Measurements from ENCODE around the gene HADHA.
"Not testable (repeated sequence)": the region's sequence is repeated elsewhere in the genome, so short reads cannot be mapped to it uniquely, and the experiment has no call there.

Gene HADHA

GRCh38 chr2:26174691-26175465 is 69.6 kb downstream of the HADHA start:
- no peak for DNase-seq (ENCODE audit: low read depth in 2 of 2)

DNA sequence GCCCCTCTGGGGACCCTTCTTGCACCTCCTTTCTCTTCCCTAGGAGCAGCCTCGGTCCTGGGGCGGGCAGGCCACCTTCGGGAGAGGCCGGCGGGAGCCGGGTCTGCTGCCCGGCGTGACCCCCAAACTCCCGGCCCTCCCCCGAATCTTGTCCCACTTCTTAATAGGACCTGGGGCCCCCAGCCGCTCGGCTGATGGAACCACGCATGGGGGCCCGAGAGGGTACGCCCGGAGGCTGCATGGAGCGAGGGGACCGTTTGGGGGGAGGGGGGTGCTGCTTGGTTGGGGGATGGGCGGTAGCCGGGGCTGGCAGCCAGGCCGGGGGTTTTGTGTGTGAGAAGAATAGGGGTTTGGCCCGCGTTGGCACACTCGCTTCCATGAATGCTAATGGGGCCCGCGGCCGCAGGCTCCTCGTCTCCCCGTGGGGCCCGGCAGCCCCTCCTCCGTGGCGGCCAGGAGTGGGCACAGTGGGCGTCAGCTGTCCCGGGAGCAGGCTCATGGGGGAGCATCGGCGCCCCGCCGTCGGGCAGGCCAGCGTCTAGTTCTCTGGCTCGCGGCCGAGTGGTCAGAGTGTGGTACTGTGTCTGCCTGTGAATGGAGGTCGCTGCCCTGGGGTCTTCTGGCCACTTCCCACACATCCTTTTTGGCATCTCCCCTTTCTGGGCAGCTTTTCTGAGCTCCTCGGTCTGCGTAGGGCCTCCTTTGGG is 70.5 kb downstream of the HADHA start:
- no peak for DNase-seq (ENCODE audit: low read depth in 2 of 2)

DNA sequence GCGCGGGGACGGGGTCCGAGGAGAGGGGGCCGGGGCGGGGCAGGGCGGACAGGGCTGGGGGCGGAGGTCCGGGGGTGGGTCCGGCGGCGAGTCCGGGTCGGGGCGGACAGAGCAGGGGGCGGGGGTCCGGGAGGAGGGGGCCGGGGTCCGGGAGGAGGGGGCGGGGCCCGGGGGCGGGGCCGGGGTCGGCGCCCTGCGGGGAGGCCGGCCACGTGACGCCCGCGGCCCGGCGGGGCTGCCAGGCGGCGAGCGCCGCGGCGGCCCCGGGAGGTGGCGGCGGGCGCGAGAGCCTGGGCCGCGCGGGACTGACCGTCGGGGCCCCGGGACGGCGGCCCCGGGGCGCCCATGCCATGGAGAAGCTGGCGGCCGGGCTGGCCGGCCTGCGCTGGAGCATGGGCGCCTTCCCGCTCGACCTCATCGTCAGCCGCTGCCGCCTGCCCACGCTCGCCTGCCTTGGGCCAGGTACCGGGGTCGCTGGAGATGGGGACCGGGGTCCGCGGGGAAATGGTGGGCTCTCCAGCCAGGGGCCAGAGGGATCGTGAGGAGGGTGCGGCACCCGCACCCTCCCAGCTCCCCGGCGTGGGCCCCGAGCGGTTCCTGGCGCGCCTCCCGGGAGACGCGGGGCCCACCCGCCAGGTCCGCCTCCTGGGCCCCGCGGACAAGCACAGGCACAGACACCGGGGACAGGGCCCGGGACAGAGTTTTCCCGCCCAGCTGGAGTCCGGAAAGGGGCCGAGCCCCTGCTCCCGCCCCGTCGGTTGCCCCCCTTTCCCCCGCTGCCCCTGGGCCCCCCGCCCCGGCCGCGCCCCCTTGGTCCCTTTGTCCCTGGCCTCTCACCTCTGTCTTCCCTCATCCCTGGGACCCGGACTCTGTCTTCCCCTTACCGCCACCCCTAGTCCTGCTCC is 71.3 kb downstream of the HADHA start, which contains the start of gene GAREM2:
Gene GAREM2, plus strand, starts transcription at position 218 of the 905 bp plus-strand sequence. Its CDS starts 133 bp downstream, at position 351.
- no peak for DNase-seq (ENCODE audit: low read depth in 2 of 2)

GRCh38 chr2:26172189-26172870 is 72.1 kb downstream of the HADHA start:
- no peak for DNase-seq (ENCODE audit: low read depth in 2 of 2)

DNA sequence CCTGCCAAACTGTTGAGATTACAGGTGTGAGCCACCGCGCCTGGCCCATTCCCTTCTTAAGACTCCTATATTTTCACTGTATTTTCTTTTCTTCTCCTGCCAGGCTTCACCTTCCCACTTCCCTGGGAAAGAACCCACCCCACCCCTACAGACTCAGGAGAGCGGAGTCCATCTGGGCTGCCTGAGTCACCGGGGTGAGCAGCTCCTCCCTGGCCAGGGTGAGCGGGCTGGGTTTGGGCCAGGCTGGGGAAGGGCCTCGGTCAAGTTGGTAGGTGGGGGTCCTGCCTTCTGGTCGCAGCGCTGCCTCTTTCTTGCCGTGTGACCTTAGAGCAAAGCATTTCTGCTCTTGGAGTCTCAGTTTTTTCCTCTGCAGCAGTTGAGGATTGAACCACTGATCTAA is 73.6 kb downstream of the HADHA start:
- DNase-seq (ENCODE audit: low read depth in 2 of 2): no peak

GRCh38 chr2:26169681-26170414 is 74.6 kb downstream of the HADHA start:
- no peak for DNase-seq (ENCODE audit: low read depth in 2 of 2)

DNA sequence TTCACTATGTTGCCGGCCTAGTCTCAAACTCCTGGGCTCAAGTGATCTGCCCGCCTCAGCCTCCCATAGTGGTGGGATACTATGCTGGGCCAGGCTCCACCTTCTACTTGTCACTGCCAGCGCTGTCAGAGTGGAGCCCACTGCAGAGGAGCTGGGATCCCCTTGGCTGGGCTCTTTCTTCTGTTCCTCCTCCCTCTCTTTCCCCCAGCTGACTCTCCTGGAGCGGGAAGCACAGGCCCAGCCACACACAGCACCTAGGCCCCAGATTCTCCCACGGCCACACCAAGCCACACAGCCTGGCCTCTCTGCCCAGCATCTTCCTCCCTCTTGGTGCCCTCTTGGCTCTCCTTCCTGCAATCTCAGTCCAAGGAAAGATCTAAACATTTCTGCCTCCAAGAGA is 75.2 kb downstream of the HADHA start:
- DNase-seq (ENCODE audit: low read depth in 2 of 2): no peak

DNA sequence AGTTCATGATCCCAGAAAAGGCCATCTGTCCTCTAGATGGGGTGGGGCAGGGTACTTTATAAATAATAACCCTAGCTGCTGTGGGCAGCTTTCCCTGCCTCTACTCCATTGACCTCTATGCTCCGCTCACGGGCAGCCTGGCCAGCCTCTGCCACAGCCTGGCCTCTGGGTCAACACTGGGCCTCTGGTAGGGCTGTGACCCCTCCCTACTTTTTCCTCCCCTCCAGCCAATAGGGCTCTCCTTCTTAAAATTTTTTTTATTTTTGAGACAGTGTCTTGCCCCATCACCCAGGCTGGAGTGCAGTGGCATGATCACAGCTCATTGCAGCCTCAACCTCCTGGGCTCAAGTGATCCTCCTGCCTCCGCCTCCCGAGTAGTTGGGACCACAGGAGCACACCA is 75.6 kb downstream of the HADHA start:
- no peak for DNase-seq (ENCODE audit: low read depth in 2 of 2)

DNA sequence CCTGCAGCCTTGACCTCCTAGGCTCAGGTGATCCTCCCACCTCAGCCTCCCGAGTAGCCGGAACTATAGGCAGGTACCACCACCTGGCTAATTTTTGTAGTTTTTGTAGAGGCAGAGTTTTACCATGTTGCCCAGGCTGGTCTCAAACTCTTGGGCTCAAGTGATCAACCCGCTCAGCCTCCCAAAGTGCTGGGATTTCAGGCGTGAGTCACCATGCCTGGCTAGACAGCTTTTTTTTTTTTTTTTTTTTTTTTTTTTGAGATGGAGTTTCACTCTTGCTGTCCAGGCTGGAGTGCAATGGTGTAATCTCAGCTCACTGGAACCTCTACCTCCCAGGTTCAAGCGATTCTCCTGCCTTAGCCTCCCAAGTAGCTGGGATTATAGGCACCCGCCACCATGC is 77.9 kb downstream of the HADHA start:
- DNase-seq (ENCODE audit: low read depth in 2 of 2): not testable (repeated sequence)

- no peak for DNase-seq (ENCODE audit: low read depth in 2 of 2)
Measured at GRCh38 chr2:26165403-26165802, 79.0 kb downstream of the HADHA start.

GRCh38 chr2:26164641-26165211 is 79.7 kb downstream of the HADHA start:
- no peak for DNase-seq (ENCODE audit: low read depth in 2 of 2)

DNA sequence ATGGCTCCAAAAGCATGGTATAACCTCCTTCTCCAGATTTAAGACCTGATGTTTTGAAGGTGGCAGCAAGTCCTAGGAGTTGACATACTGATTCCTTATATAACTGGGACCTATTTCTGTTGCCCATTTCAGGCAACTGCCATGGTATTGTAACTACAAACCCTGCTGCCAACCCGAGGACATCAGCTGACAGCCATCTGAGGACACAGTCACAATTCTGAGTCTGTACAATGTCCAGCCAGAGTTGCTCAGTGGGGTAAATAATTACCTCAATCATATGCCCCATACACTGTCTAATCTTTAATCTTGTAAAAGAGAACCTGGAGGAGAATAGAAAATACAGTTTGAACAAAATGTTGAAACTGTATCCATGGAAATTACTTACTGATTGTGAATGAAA is 80.2 kb downstream of the HADHA start:
- DNase-seq (ENCODE audit: low read depth in 2 of 2): no peak

DNA sequence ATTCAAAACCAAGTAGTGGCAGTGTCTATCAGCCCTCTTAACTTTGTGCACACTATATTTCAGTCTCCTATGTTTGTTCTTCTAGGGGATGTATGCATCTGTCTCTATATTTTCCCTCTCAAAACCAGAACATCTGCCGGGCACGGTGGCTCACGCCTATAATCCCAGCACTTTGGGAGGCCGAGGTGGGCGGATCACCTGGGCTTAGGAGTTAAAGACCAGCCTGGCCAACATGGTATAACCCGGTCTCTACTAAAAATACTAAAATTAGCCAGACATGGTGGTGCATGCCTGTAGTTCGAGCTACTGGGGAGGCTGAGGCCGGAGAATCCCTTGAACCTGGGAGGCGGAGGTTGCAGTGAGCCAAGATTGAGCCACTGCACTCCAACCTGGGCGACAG is 81.5 kb downstream of the HADHA start:
- no peak for DNase-seq (ENCODE audit: low read depth in 2 of 2)

- DNase-seq (ENCODE audit: low read depth in 2 of 2): no peak
Measured at GRCh38 chr2:26161926-26162325, 82.5 kb downstream of the HADHA start.

- DNase-seq (ENCODE audit: low read depth in 2 of 2): no peak
Measured at GRCh38 chr2:26157580-26157979, 86.9 kb downstream of the HADHA start.

- no peak for DNase-seq (ENCODE audit: low read depth in 2 of 2)
Measured at GRCh38 chr2:26150243-26150642, 94.2 kb downstream of the HADHA start.

- no peak for DNase-seq (ENCODE audit: low read depth in 2 of 2)
Measured at GRCh38 chr2:26148501-26148900, 95.9 kb downstream of the HADHA start.

GRCh38 chr2:26144953-26145680 is 99.3 kb downstream of the HADHA start:
- peak; percentile 12 to 26 for DNase-seq (ENCODE audit: low read depth in 2 of 2)

DNA sequence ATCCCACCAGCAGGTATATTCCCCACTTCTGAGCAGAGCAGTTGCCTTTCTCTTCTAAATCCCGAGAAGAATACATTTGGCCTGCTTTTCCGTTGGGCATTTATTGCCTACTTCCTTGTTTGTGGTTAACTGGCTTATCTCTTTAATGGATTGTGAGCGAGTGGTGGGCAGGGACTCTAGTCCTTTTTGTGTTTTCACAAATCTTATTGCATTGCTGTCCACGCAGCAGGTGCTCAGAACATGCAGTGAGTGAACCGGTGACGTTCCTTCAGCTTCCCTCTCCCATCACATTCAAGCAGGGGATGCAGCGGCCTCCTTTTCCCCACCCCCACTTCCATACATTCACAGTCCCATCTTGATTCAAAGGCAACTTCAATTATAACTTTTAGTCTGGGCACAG is 100.4 kb downstream of the HADHA start:
- no peak for DNase-seq (ENCODE audit: low read depth in 2 of 2)
